AG04450 (cell line): Measurements from ENCODE around the gene DCTN2. TPM values are rescaled to one million over a fixed set of nuclear protein-coding genes. Genes with fewer than 3 reads are reported as not detected.

ENCODE experiments used
- CTCF ChIA-PET: fragments of 300-600, 350-600 bp; formaldehyde crosslinking; extraction: SDS; loops from one replicate; lab custom pipeline; 2022; ENCODE audit warnings: antibody characterized with exemption, inconsistent platforms; lab: Charles Lee
- POLR2A ChIA-PET: fragments of 350-600 bp; formaldehyde crosslinking; extraction: SDS; loops from one replicate; lab custom pipeline; 2021; ENCODE audit warnings: antibody characterized with exemption, inconsistent platforms; lab: Yijun Ruan, JAX
- DNase-seq: peaks from one replicate; pipeline ENCODE4 v3.0.0-alpha.2; 2011; ENCODE audit warnings: low read depth, low spot score
- H3K27ac ChIP-seq: one replicate; pipeline ENCODE4 v1.5.1; 2012; ENCODE audit warnings: low read depth, low read length, control low read depth
- H3K27me3 ChIP-seq: one replicate; pipeline ENCODE4 v1.6.0; 2012; ENCODE audit warnings: low read length; ENCODE audit not compliant: control insufficient read depth, insufficient read depth
- H3K4me3 ChIP-seq: 2 replicates; pipeline ENCODE4 v1.5.1; 2011; ENCODE audit warnings: mild to moderate bottlenecking, low read depth, low read length, control low read depth
- H3K9me3 ChIP-seq: 2 replicates; pipeline ENCODE4 v1.5.1; 2012; ENCODE audit warnings: low read length; ENCODE audit not compliant: control insufficient read depth, insufficient read depth
- CTCF ChIP-seq: IDR thresholded peaks from 2 replicates; pipeline ENCODE4 v1.5.1; 2011; ENCODE audit warnings: low read depth, low read length, control low read depth, inconsistent platforms
- polyA plus RNA-seq: library from polyadenylated mRNA; depleted of rRNA; stranded (reverse); fragments of >200 nt; gene quantifications from 2 replicates; pipeline ENCODE4 v1.2.3, GENCODE V29; 2011

The DCTN2 gene
- polyA plus RNA-seq, 1 experiment, result 160 TPM

GRCh38 chr12:57491393-57492280 lies 55.4 kb downstream of the DCTN2 start:
- POLR2A ChIA-PET, result no interaction called here

GRCh38 chr12:57490126-57490525 lies 56.9 kb downstream of the DCTN2 start:
- no peak for TF ChIP-seq CTCF
- Histone ChIP-seq H3K27ac (no peak overlapping the region), H3K9me3 (no peaks in the 10 kb centered on the region; the same call in 1 of the 2 replicates), H3K4me3 (no peak overlapping the region), H3K27me3 (no peaks in the 10 kb centered on the region)
- POLR2A ChIA-PET, result no interaction called here
- CTCF ChIA-PET, result interaction anchor here (1.1 kb wide), 1 partner anchor 32 kb away, joined by 4 read pairs; no protein-coding TSS in a partner anchor
- no peak for DNase-seq

More at GRCh38 chr12:57491393-57492280, 55.4 kb downstream of the DCTN2 start:
- Histone ChIP-seq H3K27me3 (no peaks in the 10 kb centered on the region), H3K9me3 (no peaks in the 10 kb centered on the region; the same call in 1 of the 2 replicates), H3K27ac (no peak overlapping the region), H3K4me3 (no peak overlapping the region)
- no peak for TF ChIP-seq CTCF
- CTCF ChIA-PET, result interaction anchor here (0.8 kb wide), 1 partner anchor 33 kb away, joined by 3 read pairs; no protein-coding TSS in a partner anchor
- DNase-seq, result no peak

GRCh38 chr12:57489157-57489641 lies 57.8 kb downstream of the DCTN2 start:
- ChIA-PET CTCF (interaction anchor here (0.7 to 1.1 kb wide), 2 partner anchors 26 to 31 kb away, joined by 3 to 4 read pairs; no protein-coding TSS in a partner anchor), POLR2A (no interaction called here)
- H3K4me3 ChIP-seq, result peak overlapping the region; percentile 100
- no peak for DNase-seq
- H3K27ac ChIP-seq, result no peak overlapping the region
- no peaks in the 10 kb centered on the region; the same call in 1 of the 2 replicates for H3K9me3 ChIP-seq
- no peak for TF ChIP-seq CTCF
- H3K27me3 ChIP-seq, result no peaks in the 10 kb centered on the region

DNA sequence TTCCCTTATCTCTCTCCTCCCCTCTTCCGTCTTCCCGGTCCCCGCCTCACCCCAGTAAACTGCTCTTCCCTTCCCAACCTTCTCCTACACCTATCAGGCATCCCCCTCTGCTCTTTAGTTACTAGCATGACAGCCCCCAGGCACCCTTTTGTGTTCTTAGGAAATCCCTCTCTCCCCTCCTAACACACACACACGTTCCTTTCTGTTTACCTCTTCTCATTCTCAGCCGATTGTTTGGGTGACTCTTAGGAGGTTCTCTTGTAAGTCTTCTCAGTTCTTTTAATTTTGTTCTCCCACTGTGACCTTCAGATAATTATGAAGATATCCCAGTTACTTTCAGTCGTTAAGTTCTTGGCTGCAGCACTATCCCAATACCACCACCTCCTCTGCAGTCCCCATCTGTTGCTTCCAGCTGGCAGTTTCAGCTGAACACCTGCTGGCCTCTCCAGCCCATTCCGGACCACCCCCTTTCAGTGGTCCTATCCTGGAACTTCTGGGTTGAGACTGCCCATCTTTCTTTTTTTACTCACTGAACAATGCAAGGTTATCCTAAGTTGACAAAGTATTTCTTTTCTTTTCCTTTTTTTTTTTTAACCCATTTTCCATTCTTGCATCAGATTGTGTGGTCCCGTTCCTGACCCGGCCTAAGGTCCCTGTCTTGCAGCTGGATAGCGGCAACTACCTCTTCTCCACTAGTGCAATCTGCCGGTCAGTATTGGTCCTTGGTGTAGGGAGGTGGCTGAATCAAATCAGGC lies 58.4 kb downstream of the DCTN2 start:
- no peak for DNase-seq

More for the DNA sequence above, 58.4 kb downstream of the DCTN2 start:
- no peaks in the 10 kb centered on the region; the same call in 1 of the 2 replicates for H3K9me3 ChIP-seq
- H3K27ac ChIP-seq, result peak overlapping the region; percentile 84
- H3K4me3 ChIP-seq, result peak overlapping the region; percentile 100
- no peaks in the 10 kb centered on the region for H3K27me3 ChIP-seq
- ChIA-PET CTCF (interaction anchor here (0.7 kb wide), 1 partner anchor 25 kb away, joined by 3 read pairs; no protein-coding TSS in a partner anchor), POLR2A (no interaction called here)
- no peak for TF ChIP-seq CTCF
